Naive thymus-derived CD4-positive, alpha-beta T cell (primary cell): ENCODE data around the gene TAF3. TPM values are rescaled to one million over a fixed set of nuclear protein-coding genes. Genes with fewer than 3 reads are reported as not detected.
A peak's percentile ranks its signal among the peaks of the same experiment; 100 is the strongest.

ENCODE experiments used
- ATAC-seq: fragments of 150-1000 bp; cut with Tn5 transposase; 2 replicates; pipeline ENCODE4 v1.10.0; 2021; ENCODE audit warnings: mild to moderate bottlenecking, moderate library complexity
- CTCF ChIA-PET: fragments of 350-600 bp; sonication (Branson Sonifier 250); formaldehyde crosslinking; loops from one replicate; lab custom pipeline; 2021; ENCODE audit warnings: antibody characterized with exemption; lab: Charles Lee
- POLR2A ChIA-PET: fragments of 350-600 bp; sonication (Branson Sonifier 250); formaldehyde crosslinking; loops from one replicate; lab custom pipeline; 2021; ENCODE audit warnings: antibody characterized with exemption, inconsistent platforms; lab: Charles Lee
- DNase-seq, 9 donors: peaks; one replicate each; pipeline versions ENCODE4 v3.0.0 to v3.0.0-alpha.2; 2020 to 2022; ENCODE audit warnings: mixed read lengths in 1 of 9
- H3K27ac ChIP-seq: one replicate; pipeline ENCODE4 v1.7.0; 2013; ENCODE audit warnings: mild to moderate bottlenecking, low read depth, low read length, moderate library complexity
- H3K27me3 ChIP-seq, 2 donors: one replicate each; pipeline ENCODE4 v1.7.0; 2013; ENCODE audit warnings: low read length in 2 of 2, mild to moderate bottlenecking in 2 of 2, moderate library complexity in 2 of 2; ENCODE audit not compliant: control insufficient read depth in 2 of 2, insufficient read depth in 2 of 2
- H3K36me3 ChIP-seq, 3 experiments: 1 replicate in 2 of 3; 2 replicates in 1 of 3; pipeline ENCODE4 v1.7.0; 2013; ENCODE audit warnings: low read length in 3 of 3, mild to moderate bottlenecking in 3 of 3, moderate library complexity in 1 of 3; ENCODE audit not compliant: insufficient read depth in 3 of 3, control insufficient read depth in 2 of 3
- H3K4me1 ChIP-seq, 2 donors: one replicate each; pipeline ENCODE4 v1.7.0; 2013; ENCODE audit warnings: low read length in 2 of 2, mild to moderate bottlenecking in 2 of 2, moderate library complexity in 1 of 2; ENCODE audit not compliant: control insufficient read depth in 2 of 2, insufficient read depth in 2 of 2
- H3K4me3 ChIP-seq: 2 replicates; pipeline ENCODE4 v1.7.0; 2013; ENCODE audit warnings: mild to moderate bottlenecking, low read length
- H3K9me3 ChIP-seq, 3 experiments: 1 replicate in 2 of 3; 2 replicates in 1 of 3; pipeline ENCODE4 v1.7.0; 2013; ENCODE audit warnings: low read length in 3 of 3; ENCODE audit not compliant: control insufficient read depth in 2 of 3
- H3K27ac Mint-ChIP-seq, 9 donors: one replicate each; pipeline ENCODE4 v1.8.0; 2020 to 2022; ENCODE audit warnings: mixed read lengths in 9 of 9, mild to moderate bottlenecking in 8 of 9, moderate library complexity in 5 of 9, inconsistent platforms in 2 of 9
- H3K27me3 Mint-ChIP-seq, 5 donors: one replicate each; pipeline ENCODE4 v1.8.0; 2021 to 2022; ENCODE audit warnings: mixed read lengths in 5 of 5, mild to moderate bottlenecking in 1 of 5
- H3K36me3 Mint-ChIP-seq, 5 donors: one replicate each; pipeline ENCODE4 v1.8.0; 2020 to 2022; ENCODE audit warnings: mixed read lengths in 5 of 5, mild to moderate bottlenecking in 3 of 5, inconsistent platforms in 1 of 5
- H3K4me1 Mint-ChIP-seq, 7 donors: one replicate each; pipeline ENCODE4 v1.8.0; 2020 to 2022; ENCODE audit warnings: mixed read lengths in 7 of 7, mild to moderate bottlenecking in 3 of 7, inconsistent platforms in 1 of 7
- H3K4me3 Mint-ChIP-seq, 10 donors: one replicate each; pipeline ENCODE4 v1.8.0; 2020 to 2022; ENCODE audit warnings: mild to moderate bottlenecking in 10 of 10, mixed read lengths in 10 of 10, moderate library complexity in 6 of 10, inconsistent platforms in 2 of 10
- H3K9me3 Mint-ChIP-seq, 11 donors: one replicate each; pipeline ENCODE4 v1.8.0; 2020 to 2022; ENCODE audit warnings: mixed read lengths in 11 of 11, mild to moderate bottlenecking in 4 of 11, inconsistent platforms in 1 of 11, moderate library complexity in 1 of 11
- intact Hi-C, 2 donors: fragments of 100-400 bp; cut with micrococcal nuclease; formaldehyde crosslinking; loops; one replicate each; pipeline ENCODE4 v1.15.1; 2023
- polyA plus RNA-seq, 2 donors: library from polyadenylated mRNA; unstranded; fragments of 300-500 nt; fragmentation: Illumina TruSeq; gene quantifications; one replicate each; pipeline ENCODE4 v1.2.3, GENCODE V29; 2021
- total RNA-seq, 6 experiments: library from RNA in 5 of 6; stranded (reverse) in 5 of 6; gene quantifications; 1 replicate in 5 of 6; 2 replicates in 1 of 6; pipeline ENCODE4 v1.2.3 and lab custom pipeline; 2021 to 2026

TAF3 gene
- total and polyA plus RNA-seq, 7 experiments from 2014 or later = 12.2 to 23.9 (median 18.8) TPM

- Histone ChIP-seq H3K27me3 (no peaks in the 10 kb centered on the region), H3K27ac (no peak overlapping the region), H3K9me3 (no peaks in the 10 kb centered on the region), H3K4me3 (no peak overlapping the region), H3K4me1 (peaks cover 0 to 3% of the 10 kb centered on the region in 2 donors), H3K36me3 (peaks cover 0 to 14% (median 0%) of the 10 kb centered on the region in 3 experiments)
- POLR2A ChIA-PET = no interaction called here
- no peak for ATAC-seq
- intact Hi-C loops = no loop called here
- Mint-ChIP-seq H3K27me3 (no peaks in the 10 kb centered on the region), H3K4me1 (peaks cover 17 to 81% (median 69%) of the 10 kb centered on the region in 7 donors), H3K9me3 (peaks cover 0 to 4% (median 0%) of the 10 kb centered on the region in 11 donors), H3K36me3 (peaks cover 0 to 61% (median 29%) of the 10 kb centered on the region in 5 donors), H3K27ac (peak overlapping the region in 1 of 9 donors; percentile 41), H3K4me3 (peak overlapping the region in 2 of 10 donors; percentile 8 to 10)
- CTCF ChIA-PET = no interaction called here
- DNase-seq = no peak
These were observed 14.9 kb downstream of the TAF3 start for GRCh38 chr10:7833210-7833609.

DNA sequence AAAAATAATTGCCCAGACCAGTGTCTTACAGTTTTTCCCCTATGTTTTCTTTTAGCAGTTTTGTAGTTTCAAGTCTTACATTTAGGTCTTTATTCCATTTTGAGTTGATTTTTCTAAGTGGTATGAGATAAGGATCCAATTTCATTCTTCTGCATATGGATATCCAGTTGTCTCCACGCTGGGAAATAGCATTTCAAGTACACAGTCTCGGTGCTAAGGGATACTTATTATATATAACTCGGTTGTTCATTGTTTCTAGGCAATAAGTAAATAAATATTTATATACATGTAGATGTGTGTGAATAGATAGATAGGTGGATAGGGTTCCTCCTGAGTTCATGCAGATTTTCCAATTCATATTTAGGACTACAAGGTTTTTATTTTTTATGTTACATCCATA is 16.0 kb downstream of the TAF3 start:
- no peak for DNase-seq
- POLR2A ChIA-PET = no interaction called here

DNA sequence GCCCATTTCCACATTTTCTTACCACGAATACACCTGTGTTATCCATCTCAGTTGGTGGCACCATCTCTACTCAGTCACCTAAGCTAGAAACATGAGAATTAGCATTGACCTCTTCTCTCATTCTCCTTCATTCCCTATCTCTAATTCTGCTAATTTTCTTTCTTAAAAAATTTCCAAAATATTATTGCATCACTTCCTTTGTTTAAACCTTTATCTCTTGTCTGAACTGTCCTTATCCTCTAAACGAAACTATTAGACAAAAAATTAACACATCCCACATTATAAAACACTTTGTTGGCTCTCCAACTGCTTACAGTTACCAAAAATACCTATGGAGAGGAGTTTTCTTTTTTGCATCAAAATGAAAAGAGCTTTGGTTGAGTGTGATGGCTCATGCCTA is 18.3 kb downstream of the TAF3 start:
- DNase-seq (no peak), ATAC-seq (no peak)
- intact Hi-C loops = no loop called here
- Histone ChIP-seq H3K4me3 (no peak overlapping the region), H3K27ac (no peak overlapping the region), H3K9me3 (no peaks in the 10 kb centered on the region), H3K27me3 (no peaks in the 10 kb centered on the region), H3K36me3 (peaks cover 0 to 17% (median 0%) of the 10 kb centered on the region in 3 experiments), H3K4me1 (peaks cover 0 to 3% of the 10 kb centered on the region in 2 donors)
- Mint-ChIP-seq H3K9me3 (peaks cover 0 to 6% (median 0%) of the 10 kb centered on the region in 11 donors), H3K27me3 (no peaks in the 10 kb centered on the region), H3K4me3 (no peak overlapping the region), H3K27ac (no peak overlapping the region), H3K4me1 (peaks cover 10 to 71% (median 61%) of the 10 kb centered on the region in 7 donors), H3K36me3 (peaks cover 5 to 63% (median 44%) of the 10 kb centered on the region in 5 donors)
- ChIA-PET CTCF (no interaction called here), POLR2A (no interaction called here)

More for the DNA sequence above, 16.0 kb downstream of the TAF3 start:
- peaks cover 0 to 60% (median 36%) of the 10 kb centered on the region in 5 donors for H3K36me3 Mint-ChIP-seq
- peaks cover 0 to 3% of the 10 kb centered on the region in 2 donors for H3K4me1 ChIP-seq
- H3K4me3 ChIP-seq = no peak overlapping the region
- H3K27ac Mint-ChIP-seq = no peak overlapping the region
- H3K27ac ChIP-seq = no peak overlapping the region
- CTCF ChIA-PET = no interaction called here
- H3K9me3 ChIP-seq = no peaks in the 10 kb centered on the region
- intact Hi-C loops = no loop called here
- peaks cover 16 to 80% (median 71%) of the 10 kb centered on the region in 7 donors for H3K4me1 Mint-ChIP-seq
- H3K36me3 ChIP-seq = peaks cover 0 to 14% (median 0%) of the 10 kb centered on the region in 3 experiments
- no peaks in the 10 kb centered on the region for H3K27me3 ChIP-seq
- H3K4me3 Mint-ChIP-seq = no peak overlapping the region
- no peaks in the 10 kb centered on the region for H3K27me3 Mint-ChIP-seq
- H3K9me3 Mint-ChIP-seq = peaks cover 0 to 4% (median 0%) of the 10 kb centered on the region in 11 donors
- no peak for ATAC-seq

- Histone ChIP-seq H3K27me3 (no peaks in the 10 kb centered on the region), H3K9me3 (no peaks in the 10 kb centered on the region), H3K4me1 (no peaks in the 10 kb centered on the region), H3K27ac (no peak overlapping the region), H3K36me3 (peaks cover 0 to 3% (median 0%) of the 10 kb centered on the region in 3 experiments), H3K4me3 (no peak overlapping the region)
- ChIA-PET POLR2A (no interaction called here), CTCF (no interaction called here)
- no peak for DNase-seq
- Mint-ChIP-seq H3K36me3 (peaks cover 3 to 41% (median 19%) of the 10 kb centered on the region in 5 donors), H3K4me1 (peaks cover 0 to 43% (median 32%) of the 10 kb centered on the region in 7 donors), H3K4me3 (no peak overlapping the region), H3K27ac (no peak overlapping the region), H3K9me3 (peaks cover 0 to under 1% (median 0%) of the 10 kb centered on the region in 11 donors), H3K27me3 (no peaks in the 10 kb centered on the region)
- no peak for ATAC-seq
- intact Hi-C loops = no loop called here
These were observed 28.3 kb downstream of the TAF3 start for GRCh38 chr10:7846591-7846990.

DNA sequence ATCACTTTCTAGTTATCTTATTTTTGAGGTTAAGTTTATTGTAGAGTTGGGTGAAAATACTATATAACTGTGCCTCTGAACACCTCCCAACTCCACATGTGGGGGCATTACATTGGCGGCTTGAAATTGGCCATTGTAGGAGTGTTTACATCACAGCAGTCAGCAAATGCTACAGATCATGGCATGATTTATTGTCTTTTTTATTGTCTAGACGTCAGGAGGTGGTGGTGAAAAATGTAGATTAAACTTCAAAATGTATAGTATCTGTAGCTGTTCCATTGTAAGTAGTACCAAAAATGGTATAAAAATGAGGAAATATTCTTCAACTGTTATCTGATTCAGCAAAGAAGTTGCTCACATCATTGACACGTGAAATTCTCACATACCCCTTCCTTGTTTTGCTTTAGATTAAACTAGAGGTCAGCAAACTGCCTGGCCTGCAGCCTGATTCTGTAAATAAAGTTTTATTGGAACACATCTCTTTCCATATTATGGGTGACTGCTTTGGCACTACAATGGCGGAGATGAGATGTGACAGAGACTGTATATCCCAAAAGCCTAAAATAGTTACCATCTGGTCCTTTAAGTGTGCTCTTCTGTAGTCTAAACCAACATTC is 35.0 kb downstream of the TAF3 start:
- Histone ChIP-seq H3K4me3 (no peak overlapping the region), H3K9me3 (no peaks in the 10 kb centered on the region), H3K27ac (no peak overlapping the region), H3K36me3 (no peaks in the 10 kb centered on the region), H3K4me1 (peaks cover 0 to 4% of the 10 kb centered on the region in 2 donors), H3K27me3 (peaks cover 0 to 3% of the 10 kb centered on the region in 2 donors)
- no peaks in the 10 kb centered on the region for H3K27me3 Mint-ChIP-seq
- no peak for DNase-seq
- H3K9me3 Mint-ChIP-seq = peaks cover 0 to 6% (median 0%) of the 10 kb centered on the region in 11 donors
- no peak for ATAC-seq
- intact Hi-C loops = no loop called here
- no peak overlapping the region for H3K4me3 Mint-ChIP-seq
- H3K4me1 Mint-ChIP-seq = peaks cover 5 to 76% (median 60%) of the 10 kb centered on the region in 7 donors
- H3K36me3 Mint-ChIP-seq = peaks cover 5 to 51% (median 30%) of the 10 kb centered on the region in 5 donors
- ChIA-PET POLR2A (no interaction called here), CTCF (no interaction called here)
- no peak overlapping the region for H3K27ac Mint-ChIP-seq

GRCh38 chr10:7853890-7854289 is 35.6 kb downstream of the TAF3 start:
- Mint-ChIP-seq H3K27me3 (no peaks in the 10 kb centered on the region), H3K4me3 (no peak overlapping the region), H3K9me3 (peaks cover 0 to 8% (median 0%) of the 10 kb centered on the region in 11 donors), H3K36me3 (peaks cover 5 to 53% (median 34%) of the 10 kb centered on the region in 5 donors), H3K4me1 (peaks cover 5 to 73% (median 58%) of the 10 kb centered on the region in 7 donors), H3K27ac (no peak overlapping the region)
- peaks cover 0 to 4% of the 10 kb centered on the region in 2 donors for H3K4me1 ChIP-seq
- ChIA-PET CTCF (no interaction called here), POLR2A (no interaction called here)
- no peak overlapping the region for H3K27ac ChIP-seq
- no peak for DNase-seq
- no peak overlapping the region for H3K4me3 ChIP-seq
- no peaks in the 10 kb centered on the region for H3K9me3 ChIP-seq
- intact Hi-C loops = no loop called here
- no peak for ATAC-seq
- H3K27me3 ChIP-seq = peaks cover 0 to 3% of the 10 kb centered on the region in 2 donors
- no peaks in the 10 kb centered on the region for H3K36me3 ChIP-seq
